Thymus (tissue), 11 donors: Measurements from ENCODE around the gene ATE1. TPM values are rescaled to one million over a fixed set of nuclear protein-coding genes. Genes with fewer than 3 reads are reported as not detected.
"Not testable (repeated sequence)": the region's sequence is repeated elsewhere in the genome, so short reads cannot be mapped to it uniquely, and the experiment has no call there.

Experiments used
- DNase-seq, 9 donors: peaks; one replicate each; pipeline ENCODE4 v3.0.0-alpha.2; 2013; ENCODE audit warnings: low spot score in 9 of 9, low read depth in 6 of 9, missing footprints in 1 of 9
- H3K27ac ChIP-seq, 2 donors: one replicate each; pipeline ENCODE4 v1.5.1; 2013; ENCODE audit warnings: control low read depth in 1 of 2, low read depth in 1 of 2, low read length in 1 of 2, mild to moderate bottlenecking in 1 of 2, moderate library complexity in 1 of 2
- H3K27me3 ChIP-seq, 2 donors: one replicate each; pipeline ENCODE4 v1.5.1; 2013; ENCODE audit warnings: low read length in 1 of 2; ENCODE audit not compliant: control insufficient read depth in 2 of 2, insufficient read depth in 1 of 2
- H3K36me3 ChIP-seq, 2 donors: one replicate each; pipeline ENCODE4 v1.5.1; 2013; ENCODE audit warnings: low read length in 1 of 2, mild to moderate bottlenecking in 1 of 2, moderate library complexity in 1 of 2; ENCODE audit not compliant: control insufficient read depth in 2 of 2, insufficient read depth in 2 of 2
- H3K4me1 ChIP-seq, 2 donors: one replicate each; pipeline ENCODE4 v1.5.1; 2013; ENCODE audit warnings: low read length in 2 of 2; ENCODE audit not compliant: control insufficient read depth in 2 of 2, insufficient read depth in 2 of 2
- H3K4me3 ChIP-seq, 2 donors: one replicate each; pipeline ENCODE4 v1.5.1; 2013; ENCODE audit warnings: low read length in 2 of 2, control low read depth in 1 of 2, mild to moderate bottlenecking in 1 of 2
- H3K9me3 ChIP-seq, 2 donors: one replicate each; pipeline ENCODE4 v1.5.1; 2013; ENCODE audit warnings: low read length in 1 of 2, mild to moderate bottlenecking in 1 of 2; ENCODE audit not compliant: control insufficient read depth in 2 of 2, insufficient read depth in 1 of 2
- WGBS: extraction: QIAGEN DNeasy Blood & Tissue Kit; methylation state at CpG from one replicate; pipeline ENCODE4 v1.1.7; 2013; 5-methylcytosine and 5-hydroxymethylcytosine counted together
- polyA plus RNA-seq: library from polyadenylated mRNA; stranded (reverse); fragments of 200-250 nt; gene quantifications from one replicate; pipeline ENCODE4 v1.2.3, GENCODE V29; 2013
- total RNA-seq: library from RNA; stranded (reverse); fragments of 120-200 nt; gene quantifications from one replicate; pipeline ENCODE4 v1.2.4, GENCODE V29; 2013
- donor health status: healthy.

ATE1 gene
- total and polyA plus RNA-seq, 2 donors, result 12.0 to 26.3 TPM

DNA sequence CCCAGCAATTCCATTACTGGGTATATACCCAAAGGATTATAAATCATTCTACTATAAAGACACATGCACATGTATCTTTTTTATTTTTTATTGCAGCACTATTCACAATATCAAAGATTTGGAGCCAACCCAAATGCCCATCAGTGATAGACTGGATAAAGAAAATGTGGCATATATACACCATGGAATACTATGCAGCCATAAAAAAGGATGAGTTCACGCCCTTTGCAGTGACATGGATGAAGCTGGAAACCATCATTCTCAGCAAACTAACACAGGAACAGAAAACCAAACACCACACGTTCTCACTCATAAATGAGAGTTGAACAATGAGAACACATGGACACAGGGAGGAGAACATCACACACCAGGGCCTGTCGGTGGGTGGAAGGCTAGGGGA is 228.1 kb downstream of the ATE1 start:
- not testable (repeated sequence) for DNase-seq, H3K27me3 ChIP-seq

DNA sequence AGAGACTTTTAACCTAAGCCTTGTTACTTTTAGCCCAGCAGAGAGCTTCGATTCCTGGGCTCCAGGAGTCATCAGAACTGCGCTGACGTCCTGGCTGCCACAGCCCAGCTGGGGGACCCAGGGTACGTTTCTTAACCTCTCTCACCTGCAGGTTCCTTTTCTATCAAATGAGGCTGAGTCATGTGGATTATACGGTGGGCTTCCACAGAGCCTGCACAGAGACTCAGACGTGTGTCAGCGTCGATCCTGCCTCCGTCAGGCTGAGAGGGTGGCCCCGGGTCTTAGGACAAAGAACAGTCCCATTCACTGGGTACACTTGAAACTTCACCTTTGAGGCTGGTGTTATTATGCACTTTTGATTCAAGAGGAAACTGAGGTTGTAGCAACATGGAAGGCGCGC is 228.9 kb downstream of the ATE1 start:
- no peaks in the 10 kb centered on the region for H3K27me3 ChIP-seq
- no peak overlapping the region for H3K27ac ChIP-seq
- peaks cover 0 to 3% of the 10 kb centered on the region in 2 donors for H3K9me3 ChIP-seq
- 92% methylated on average over 12 of the region's 12 CpGs for WGBS
- peaks cover 0 to 7% of the 10 kb centered on the region in 2 donors for H3K4me1 ChIP-seq
- no peaks in the 10 kb centered on the region for H3K36me3 ChIP-seq
- no peak overlapping the region for H3K4me3 ChIP-seq
- no peak for DNase-seq

More for the DNA sequence above, 228.1 kb downstream of the ATE1 start:
- H3K4me3 ChIP-seq, H3K4me1 ChIP-seq, H3K9me3 ChIP-seq, H3K27ac ChIP-seq, H3K36me3 ChIP-seq: not testable (repeated sequence)
- 97% methylated on average over 3 of the region's 3 CpGs for WGBS

DNA sequence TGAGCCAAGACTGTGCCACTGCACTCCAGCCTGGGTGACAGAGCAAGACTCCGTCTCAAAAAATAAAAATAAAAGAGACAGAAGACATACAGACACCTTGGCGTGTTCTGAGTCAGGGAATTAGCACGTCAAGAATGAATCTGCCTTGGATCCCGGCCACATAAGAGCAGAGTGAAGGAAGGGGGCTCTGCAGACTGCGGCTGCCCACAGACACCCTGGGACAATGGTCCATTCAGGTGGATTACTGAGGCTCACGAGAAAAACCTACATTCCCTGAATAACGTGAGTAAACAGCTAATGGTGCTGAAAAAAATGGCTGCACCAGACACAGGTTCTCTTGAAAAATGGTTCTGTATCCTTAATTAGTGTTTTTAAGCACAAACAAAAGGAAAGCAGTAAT is 229.5 kb downstream of the ATE1 start:
- H3K9me3 ChIP-seq, result peaks cover 0 to 3% of the 10 kb centered on the region in 2 donors
- no peak overlapping the region for H3K4me3 ChIP-seq
- no peak overlapping the region for H3K27ac ChIP-seq
- no peaks in the 10 kb centered on the region for H3K36me3 ChIP-seq
- H3K4me1 ChIP-seq, result peaks cover 0 to 7% of the 10 kb centered on the region in 2 donors
- WGBS, result 89% methylated on average over 7 of the region's 7 CpGs
- no peaks in the 10 kb centered on the region for H3K27me3 ChIP-seq
- no peak for DNase-seq

DNA sequence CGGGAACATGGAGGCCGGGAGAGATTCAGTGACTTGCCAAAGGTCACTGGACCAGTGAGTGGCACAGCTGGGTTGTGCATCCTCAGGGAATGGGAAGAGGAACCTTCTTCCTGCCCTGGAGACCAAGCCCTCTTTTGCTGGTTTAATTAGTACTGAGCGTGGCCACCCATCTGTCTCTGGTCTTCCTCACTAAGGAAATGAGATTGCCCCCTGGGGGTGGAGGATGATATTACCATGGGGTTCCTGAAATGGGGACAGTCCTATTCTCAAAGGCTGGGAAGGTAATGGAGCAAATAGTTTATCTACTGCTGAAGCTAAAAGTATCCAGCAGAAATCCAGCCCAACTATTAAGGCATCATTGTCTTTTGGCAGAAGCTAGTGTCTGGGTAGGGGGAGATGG is 231.0 kb downstream of the ATE1 start:
- WGBS, result 84% methylated on average over 3 of the region's 3 CpGs
- no peak overlapping the region for H3K27ac ChIP-seq
- H3K36me3 ChIP-seq, result no peaks in the 10 kb centered on the region
- DNase-seq, result peak in 2 of 9 donors; percentile 6
- H3K27me3 ChIP-seq, result no peaks in the 10 kb centered on the region
- peaks cover 0 to 3% of the 10 kb centered on the region in 2 donors for H3K9me3 ChIP-seq
- no peak overlapping the region for H3K4me3 ChIP-seq
- H3K4me1 ChIP-seq, result peaks cover 0 to 7% of the 10 kb centered on the region in 2 donors

DNA sequence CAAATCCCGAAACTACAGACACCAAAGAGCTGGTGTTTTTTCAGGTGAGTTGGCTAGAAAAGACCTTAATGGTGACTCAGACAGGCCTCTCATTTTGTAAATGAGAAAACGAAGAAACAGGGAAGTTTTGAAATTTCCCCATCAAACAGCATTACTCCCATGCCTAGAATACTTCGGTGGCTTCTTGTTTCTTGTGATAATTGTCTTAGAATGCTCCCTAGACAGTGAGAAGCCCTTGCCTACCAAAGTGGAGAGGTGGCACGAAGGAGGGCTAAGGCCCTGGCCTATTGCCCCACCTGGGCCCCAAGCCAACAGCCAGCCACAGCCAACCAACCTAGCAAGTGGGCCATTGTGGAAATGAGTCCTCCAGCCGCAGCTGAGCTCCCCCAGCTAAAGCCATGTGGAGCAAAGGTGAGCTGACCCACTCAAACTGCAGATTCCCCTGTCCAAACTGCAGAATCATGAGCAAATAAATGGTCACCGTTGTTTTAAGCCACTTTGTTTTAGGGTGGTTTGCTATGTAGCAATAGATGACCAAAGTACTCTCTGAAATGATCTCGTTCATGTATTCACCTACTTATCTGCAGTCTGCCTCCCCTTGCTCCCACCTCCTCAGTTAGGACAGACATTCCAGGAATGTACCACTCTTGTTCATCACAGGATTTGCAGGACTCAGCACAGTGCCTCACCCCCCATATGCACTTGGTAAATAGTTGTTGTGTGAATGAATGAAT is 231.9 kb downstream of the ATE1 start:
- no peaks in the 10 kb centered on the region for H3K36me3 ChIP-seq
- H3K27me3 ChIP-seq, result no peaks in the 10 kb centered on the region
- DNase-seq, result no peak
- no peak overlapping the region for H3K4me3 ChIP-seq
- H3K9me3 ChIP-seq, result peaks cover 0 to 3% of the 10 kb centered on the region in 2 donors
- 81% methylated on average over 7 of the region's 7 CpGs for WGBS
- H3K27ac ChIP-seq, result peak overlapping the region; percentile 25 to 70
- peaks cover 0 to 7% of the 10 kb centered on the region in 2 donors for H3K4me1 ChIP-seq

DNA sequence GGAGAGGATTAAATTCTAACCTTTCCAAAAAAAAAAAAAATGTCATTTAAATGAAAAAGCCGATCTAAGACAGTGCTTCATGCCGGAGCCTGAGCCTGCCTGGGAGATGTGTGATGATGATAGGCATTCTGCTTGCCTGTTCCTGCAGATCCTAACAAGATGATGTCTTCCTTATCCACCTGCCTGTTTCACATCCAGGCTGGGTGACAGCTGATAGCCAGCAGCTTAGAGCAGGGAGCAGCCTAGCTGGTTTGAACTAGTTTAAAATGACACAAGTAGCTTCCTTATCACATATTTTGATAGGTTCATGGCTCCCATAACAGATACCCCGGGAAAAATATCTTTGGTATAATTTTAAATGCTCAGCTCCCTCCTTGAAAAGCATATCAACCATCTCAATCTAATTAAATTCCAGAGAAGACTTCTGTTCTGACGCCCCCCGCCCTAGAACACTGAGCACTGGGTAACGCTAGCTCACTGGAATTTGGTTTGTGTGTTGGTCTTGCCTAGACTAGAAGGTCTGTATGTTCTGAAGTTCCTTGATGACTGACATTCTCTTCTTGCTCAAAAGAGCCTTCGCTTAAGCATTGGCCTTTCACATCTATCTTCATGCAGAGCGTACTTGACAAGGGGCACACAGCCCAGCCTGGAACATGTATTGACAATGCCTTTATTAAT is 232.7 kb downstream of the ATE1 start:
- Histone ChIP-seq H3K36me3 (no peaks in the 10 kb centered on the region), H3K27ac (peak overlapping the region; percentile 25 to 70), H3K9me3 (peaks cover 0 to 3% of the 10 kb centered on the region in 2 donors), H3K27me3 (no peaks in the 10 kb centered on the region), H3K4me3 (no peak overlapping the region), H3K4me1 (peaks cover 0 to 9% of the 10 kb centered on the region in 2 donors)
- DNase-seq, result peak in 1 of 9 donors; percentile 19
- 87% methylated on average over 8 of the region's 8 CpGs for WGBS

DNA sequence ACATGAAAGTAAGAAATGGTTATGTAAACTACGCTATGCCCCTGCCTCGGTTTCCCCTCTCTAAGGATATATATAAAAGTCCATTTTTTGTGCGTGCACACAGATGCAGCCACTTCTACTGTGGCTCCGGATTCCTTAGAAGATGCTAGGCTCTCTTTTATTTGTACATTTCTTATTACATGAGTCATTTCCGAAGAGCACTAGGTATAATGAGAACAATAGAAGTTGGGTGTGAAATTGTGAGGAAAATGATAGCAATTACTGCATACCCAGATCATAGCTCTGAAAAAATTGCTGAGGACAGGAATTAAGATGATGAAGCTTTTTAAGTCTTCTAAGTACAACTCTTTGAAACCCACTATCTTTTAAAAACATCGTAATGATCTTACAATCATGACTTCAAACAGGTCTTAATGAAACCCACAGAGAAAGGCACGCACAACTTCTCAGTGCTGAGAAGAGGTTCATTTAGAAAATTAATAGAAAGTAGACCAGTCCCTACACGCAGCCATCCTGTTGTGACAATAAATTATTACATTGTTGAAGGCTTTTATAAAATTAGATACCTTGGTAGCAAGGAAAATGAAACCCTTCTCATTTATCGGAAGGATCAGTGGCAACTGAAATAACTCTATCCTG is 233.4 kb downstream of the ATE1 start:
- Histone ChIP-seq H3K27ac (peak overlapping the region in 1 of 2 donors; percentile 61), H3K36me3 (no peaks in the 10 kb centered on the region), H3K9me3 (peaks cover 0 to 3% of the 10 kb centered on the region in 2 donors), H3K27me3 (no peaks in the 10 kb centered on the region), H3K4me1 (peaks cover 0 to 9% of the 10 kb centered on the region in 2 donors), H3K4me3 (no peak overlapping the region)
- 82% methylated on average over 9 of the region's 9 CpGs for WGBS
- peak in 1 of 9 donors; percentile 10 for DNase-seq

DNA sequence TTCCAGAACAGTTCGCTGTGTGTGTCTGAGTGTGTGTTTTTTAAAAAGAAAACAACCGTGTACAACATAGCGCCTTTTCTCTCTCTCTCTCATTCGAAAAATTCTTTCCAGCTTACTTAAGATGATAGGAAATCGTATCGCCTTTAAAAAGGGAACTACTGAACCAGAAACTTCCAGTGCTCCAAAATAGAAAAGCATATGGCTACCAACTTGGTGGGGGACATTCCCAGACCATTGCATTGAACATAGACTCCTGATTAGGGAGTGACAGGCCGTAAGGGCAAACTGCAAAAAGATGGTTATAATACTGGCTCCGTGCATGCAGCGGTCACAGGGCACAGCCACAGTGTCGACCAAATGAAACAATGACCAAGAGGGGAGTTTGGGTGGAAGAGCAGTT is 235.2 kb downstream of the ATE1 start:
- Histone ChIP-seq H3K36me3 (no peaks in the 10 kb centered on the region), H3K4me1 (peaks cover 0 to 9% of the 10 kb centered on the region in 2 donors), H3K4me3 (no peak overlapping the region), H3K27me3 (no peaks in the 10 kb centered on the region), H3K27ac (no peak overlapping the region), H3K9me3 (no peaks in the 10 kb centered on the region)
- 77% methylated on average over 10 of the region's 10 CpGs for WGBS
- DNase-seq, result no peak

DNA sequence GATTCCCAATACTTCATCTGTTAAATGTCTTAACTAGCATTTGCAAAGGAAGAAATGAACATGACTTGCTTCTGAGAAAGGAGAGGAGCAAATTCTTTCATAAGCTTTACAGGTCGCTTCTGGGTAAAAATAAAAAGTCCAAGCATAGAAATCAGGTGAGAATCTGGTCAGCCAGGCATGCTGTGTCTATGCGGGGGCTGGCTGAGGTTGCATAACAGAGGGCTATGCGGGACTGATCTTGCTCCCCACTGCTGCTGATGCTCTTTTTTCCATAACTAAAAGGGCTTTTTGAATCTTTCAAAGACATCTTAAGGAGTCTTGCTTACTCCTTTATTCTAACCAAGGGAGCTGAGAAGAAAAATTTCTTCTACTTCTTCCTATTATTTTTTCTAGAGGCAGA is 236.9 kb downstream of the ATE1 start:
- no peak overlapping the region for H3K27ac ChIP-seq
- H3K4me3 ChIP-seq, result no peak overlapping the region
- H3K36me3 ChIP-seq, result no peaks in the 10 kb centered on the region
- H3K4me1 ChIP-seq, result peaks cover 0 to 2% of the 10 kb centered on the region in 2 donors
- H3K9me3 ChIP-seq, result no peaks in the 10 kb centered on the region
- 73% methylated on average over 3 of the region's 3 CpGs for WGBS
- DNase-seq, result no peak
- H3K27me3 ChIP-seq, result no peaks in the 10 kb centered on the region
